Measurements from ENCODE around the gene LSM12. TPM values are rescaled to one million over a fixed set of nuclear protein-coding genes. Genes with fewer than 3 reads are reported as not detected.
"Not testable (repeated sequence)": the region's sequence is repeated elsewhere in the genome, so short reads cannot be mapped to it uniquely, and the experiment has no call there.

Gene LSM12
- total and polyA plus RNA-seq, 7 donors, result 39.6 to 65.9 (median 47.9) TPM

DNA sequence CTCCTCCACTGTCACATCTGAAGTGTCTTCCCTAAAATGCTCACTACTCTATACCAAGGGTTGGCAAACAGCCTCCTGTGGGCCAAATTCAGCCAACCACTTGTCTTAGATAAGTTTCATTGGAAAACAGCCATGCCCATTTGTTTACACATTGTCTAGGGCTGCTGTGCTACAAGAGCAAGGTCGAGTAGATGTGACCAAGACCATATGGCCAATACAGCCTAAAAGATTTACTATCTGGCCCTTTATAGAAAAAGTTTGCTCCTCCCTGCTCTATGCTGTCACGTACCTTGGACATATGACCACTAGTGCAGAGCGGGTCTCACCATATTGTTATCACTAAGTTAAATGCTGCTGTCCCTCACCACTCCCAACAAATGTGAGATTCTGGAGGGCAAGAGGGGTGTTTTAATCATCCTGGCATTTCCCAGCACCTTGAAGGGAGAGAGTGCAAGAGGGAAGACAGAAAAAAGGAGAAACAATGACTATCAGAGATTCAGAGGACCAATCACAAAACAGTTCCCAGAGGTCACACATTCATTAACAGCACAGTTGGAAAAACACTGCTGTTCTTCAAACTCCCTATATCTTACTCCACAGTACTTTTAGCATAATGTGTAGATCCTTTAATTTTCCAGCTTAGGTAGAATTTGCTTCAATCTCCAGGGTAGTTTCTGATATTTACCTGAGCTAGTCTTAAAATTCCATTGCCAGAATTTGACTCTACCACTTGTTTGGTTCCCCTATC is 13.2 kb downstream of the LSM12 start:
- H3K27ac ChIP-seq, result no peak overlapping the region
- H3K27me3 ChIP-seq (ENCODE audit: insufficient read depth in 3 of 3, low read length in 2 of 3), result no peaks in the 10 kb centered on the region
- no peak for ATAC-seq

DNA sequence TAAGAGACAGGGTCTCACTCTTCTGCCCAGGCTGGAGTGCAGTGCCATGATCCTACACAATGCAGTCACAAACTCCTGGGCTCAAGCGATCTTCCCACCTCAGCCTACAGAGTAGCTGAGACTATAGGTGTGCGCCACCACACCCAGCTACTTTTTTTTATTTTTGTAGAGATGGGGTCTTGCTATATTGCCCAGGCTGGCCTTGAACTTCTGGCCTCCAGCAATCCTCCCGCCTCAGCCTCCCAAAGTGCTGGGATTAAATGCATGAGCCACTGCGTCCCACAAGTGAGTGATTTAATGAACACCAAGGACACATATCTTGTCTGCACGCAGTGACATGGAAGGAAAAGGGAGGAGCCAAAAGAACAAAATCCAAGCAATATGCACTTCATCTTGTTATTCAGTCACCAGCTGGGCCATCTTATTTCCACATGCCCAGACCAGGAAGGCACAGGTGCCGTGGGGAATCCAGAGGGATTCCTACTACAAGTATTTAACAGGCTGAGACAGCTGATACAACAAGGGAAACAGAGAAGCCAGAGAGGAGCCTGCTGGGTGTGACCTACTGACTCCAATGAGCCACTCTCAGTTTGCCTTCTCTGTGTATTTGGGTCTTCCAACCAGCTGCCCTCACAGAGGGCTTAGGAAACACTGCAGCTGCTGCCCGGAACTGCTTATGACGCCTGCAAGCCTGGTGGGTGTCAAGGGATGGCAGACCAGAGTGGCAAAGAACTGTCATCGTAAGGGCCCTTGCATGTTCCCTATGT is 17.0 kb downstream of the LSM12 start:
- Histone ChIP-seq H3K4me3 (no peak overlapping the region), H3K36me3 (ENCODE audit: insufficient read depth in 1 of 2, low read depth in 1 of 2) (peaks cover 6 to 63% of the 10 kb centered on the region in 2 donors), H3K27me3 (ENCODE audit: insufficient read depth in 3 of 3, low read length in 2 of 3) (no peaks in the 10 kb centered on the region), H3K4me1 (peaks cover 8% of the 10 kb centered on the region), H3K9me3 (no peaks in the 10 kb centered on the region), H3K27ac (peak overlapping the region; percentile 55)
- ATAC-seq (peak; percentile 54 to 85 (median 81)), DNase-seq (no peak)
- 63 to 78% (median 72%) methylated on average over 9 of the region's 9 CpGs for WGBS, 3 donors
- intact Hi-C loops (cut with DNase I), result no loop called here
- TF ChIP-seq, protein P1, sequence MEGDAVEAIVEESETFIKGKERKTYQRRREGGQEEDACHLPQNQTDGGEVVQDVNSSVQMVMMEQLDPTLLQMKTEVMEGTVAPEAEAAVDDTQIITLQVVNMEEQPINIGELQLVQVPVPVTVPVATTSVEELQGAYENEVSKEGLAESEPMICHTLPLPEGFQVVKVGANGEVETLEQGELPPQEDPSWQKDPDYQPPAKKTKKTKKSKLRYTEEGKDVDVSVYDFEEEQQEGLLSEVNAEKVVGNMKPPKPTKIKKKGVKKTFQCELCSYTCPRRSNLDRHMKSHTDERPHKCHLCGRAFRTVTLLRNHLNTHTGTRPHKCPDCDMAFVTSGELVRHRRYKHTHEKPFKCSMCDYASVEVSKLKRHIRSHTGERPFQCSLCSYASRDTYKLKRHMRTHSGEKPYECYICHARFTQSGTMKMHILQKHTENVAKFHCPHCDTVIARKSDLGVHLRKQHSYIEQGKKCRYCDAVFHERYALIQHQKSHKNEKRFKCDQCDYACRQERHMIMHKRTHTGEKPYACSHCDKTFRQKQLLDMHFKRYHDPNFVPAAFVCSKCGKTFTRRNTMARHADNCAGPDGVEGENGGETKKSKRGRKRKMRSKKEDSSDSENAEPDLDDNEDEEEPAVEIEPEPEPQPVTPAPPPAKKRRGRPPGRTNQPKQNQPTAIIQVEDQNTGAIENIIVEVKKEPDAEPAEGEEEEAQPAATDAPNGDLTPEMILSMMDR (IDR thresholded peaks at IDR 0.05), result no peak

More for the DNA sequence above, 13.2 kb downstream of the LSM12 start:
- H3K4me1 ChIP-seq, result peaks cover 4% of the 10 kb centered on the region
- peaks cover 7 to 74% of the 10 kb centered on the region in 2 donors for H3K36me3 ChIP-seq (ENCODE audit: insufficient read depth in 1 of 2, low read depth in 1 of 2)
- no peaks in the 10 kb centered on the region for H3K9me3 ChIP-seq
- 42 to 50% (median 43%) methylated on average over 3 of the region's 3 CpGs for WGBS, 3 donors
- TF ChIP-seq, protein P1 (IDR thresholded peaks at IDR 0.05), result no peak
- no peak for DNase-seq
- intact Hi-C loops (cut with DNase I), result no loop called here
- H3K4me3 ChIP-seq, result no peak overlapping the region

DNA sequence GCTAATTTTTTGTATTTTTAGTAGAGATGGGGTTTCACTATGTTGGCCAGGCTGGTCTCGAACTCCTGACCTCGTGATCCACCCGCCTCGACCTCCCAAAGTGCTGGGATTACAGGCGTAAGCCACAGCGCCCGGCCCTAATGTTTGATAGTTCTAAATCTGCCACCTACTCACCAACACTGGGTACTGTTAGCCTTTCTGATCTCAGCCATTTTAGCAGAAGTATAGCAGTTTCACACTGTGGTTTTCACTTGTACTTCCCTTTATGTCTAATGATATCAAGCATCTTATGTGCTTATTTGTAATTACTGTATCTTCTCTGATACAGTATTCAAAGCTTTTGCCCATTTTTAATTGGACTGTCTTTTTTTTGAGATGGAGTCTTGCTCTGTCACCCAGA is 19.6 kb downstream of the LSM12 start:
- ATAC-seq; H3K27ac ChIP-seq; H3K9me3 ChIP-seq; H3K27me3 ChIP-seq (ENCODE audit: insufficient read depth in 3 of 3, low read length in 2 of 3); DNase-seq; intact Hi-C loops (cut with DNase I); H3K4me3 ChIP-seq: not testable (repeated sequence)
- Histone ChIP-seq H3K36me3 (ENCODE audit: insufficient read depth in 1 of 2, low read depth in 1 of 2) (peaks cover 4 to 42% of the 10 kb centered on the region in 2 donors), H3K4me1 (peaks cover 26% of the 10 kb centered on the region)
- 95 to 98% (median 95%) methylated on average over 6 to 7 of the region's 7 CpGs for WGBS, 3 donors

DNA sequence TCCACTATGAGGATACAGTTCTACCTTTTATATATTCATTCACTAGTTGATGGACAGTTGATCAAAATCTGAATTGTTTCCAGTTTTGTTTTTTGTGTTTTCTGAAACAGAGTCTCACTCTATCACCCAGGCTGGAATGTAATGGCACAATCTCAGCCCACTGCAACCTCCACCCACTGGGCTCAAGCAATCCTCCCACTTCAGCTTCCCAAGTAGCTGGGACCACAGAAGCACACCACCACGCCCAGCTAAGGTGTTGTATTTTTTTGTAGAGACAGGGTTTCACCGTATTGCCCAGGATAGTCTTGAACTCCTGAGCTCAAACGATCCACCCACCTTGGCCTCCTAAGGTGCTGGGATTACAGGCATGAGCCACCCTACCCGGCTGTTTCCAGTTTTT is 21.0 kb downstream of the LSM12 start:
- Histone ChIP-seq H3K4me3 (no peak overlapping the region), H3K27ac (no peak overlapping the region), H3K27me3 (ENCODE audit: insufficient read depth in 3 of 3, low read length in 2 of 3) (no peaks in the 10 kb centered on the region), H3K4me1 (peaks cover 31% of the 10 kb centered on the region), H3K36me3 (ENCODE audit: insufficient read depth in 1 of 2, low read depth in 1 of 2) (peaks cover 4 to 28% of the 10 kb centered on the region in 2 donors), H3K9me3 (no peaks in the 10 kb centered on the region)
- intact Hi-C loops (cut with DNase I), result no loop called here
- no peak for DNase-seq
- WGBS, 3 donors, result 81 to 91% (median 89%) methylated on average over 4 of the region's 4 CpGs
- TF ChIP-seq, protein P1 (IDR thresholded peaks at IDR 0.05), result no peak
- ATAC-seq, result no peak

DNA sequence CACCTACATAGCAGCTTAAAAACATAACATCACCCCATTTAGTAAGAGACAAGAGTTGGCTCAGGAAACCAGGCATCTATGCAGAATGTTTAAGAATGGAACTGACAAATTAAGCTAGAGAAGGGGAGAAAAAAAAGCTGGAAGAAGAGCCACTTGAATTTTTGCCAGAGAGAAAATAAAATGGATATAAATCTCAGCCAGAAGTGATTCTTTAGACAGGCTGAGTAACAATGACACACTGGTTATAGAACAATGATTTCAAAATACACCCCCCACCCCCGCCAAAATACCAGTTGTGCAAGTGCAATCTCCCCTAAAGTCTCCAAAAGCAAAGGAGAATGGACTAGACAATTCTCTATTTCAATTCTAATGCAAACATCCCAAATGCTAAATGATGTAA is 22.4 kb downstream of the LSM12 start:
- no peak overlapping the region for H3K4me3 ChIP-seq
- peak overlapping the region; percentile 9 for H3K27ac ChIP-seq
- H3K27me3 ChIP-seq (ENCODE audit: insufficient read depth in 3 of 3, low read length in 2 of 3), result no peaks in the 10 kb centered on the region
- intact Hi-C loops (cut with DNase I), result loop anchor here (1.0 to 5.0 kb wide), 2 partner anchors 100 to 102 kb away; partner anchors contain the start of gene PPY (in 1 of the 2)
- DNase-seq, result no peak
- H3K36me3 ChIP-seq (ENCODE audit: insufficient read depth in 1 of 2, low read depth in 1 of 2), result peaks cover 4 to 14% of the 10 kb centered on the region in 2 donors
- H3K9me3 ChIP-seq, result no peaks in the 10 kb centered on the region
- 61 to 72% (median 68%) methylated on average over 1 of the region's 1 CpG for WGBS, 3 donors
- H3K4me1 ChIP-seq, result peaks cover 38% of the 10 kb centered on the region
- TF ChIP-seq, protein P1 (IDR thresholded peaks at IDR 0.05), result no peak
- ATAC-seq, result no peak

Data from psoas muscle (tissue), 8 donors.